Bone marrow (tissue), 2 donors: ENCODE results near the gene DCAF8L1.
"Not testable (repeated sequence)": the region's sequence is repeated elsewhere in the genome, so short reads cannot be mapped to it uniquely, and the experiment has no call there.

Experiments
- DNase-seq, 2 donors: peaks; one replicate each; lab custom pipeline; 2025; lab: John Stamatoyannopoulos, UW

The DCAF8L1 gene

GRCh38 chrX:27981349-27981748 lies at the start of gene DCAF8L1:
DCAF8L1 (minus strand) TSS chrX:27981449; CDS start chrX:27981334, 115 bp downstream.
- no peak for DNase-seq

- no peak for DNase-seq
These were observed 41.1 kb upstream of the DCAF8L1 start for GRCh38 chrX:28022371-28022770.

GRCh38 chrX:28016823-28017222 lies 35.6 kb upstream of the DCAF8L1 start:
- no peak for DNase-seq

- DNase-seq, result no peak
These were observed 34.7 kb upstream of the DCAF8L1 start for GRCh38 chrX:28015993-28016392.

- DNase-seq, result no peak
These were observed 29.6 kb upstream of the DCAF8L1 start for GRCh38 chrX:28010875-28011274.

- DNase-seq, result no peak
These were observed 17.4 kb upstream of the DCAF8L1 start for GRCh38 chrX:27998666-27999065.

- no peak for DNase-seq
These were observed 16.4 kb upstream of the DCAF8L1 start for GRCh38 chrX:27997622-27998021.

- no peak for DNase-seq
These were observed 14.9 kb upstream of the DCAF8L1 start for GRCh38 chrX:27996132-27996531.

- no peak for DNase-seq
These were observed 14.4 kb upstream of the DCAF8L1 start for GRCh38 chrX:27995611-27996010.

GRCh38 chrX:27987862-27988646 lies 6.8 kb upstream of the DCAF8L1 start:
- no peak for DNase-seq

GRCh38 chrX:27976934-27977333 lies 4.3 kb downstream of the DCAF8L1 start:
- not testable (repeated sequence) for DNase-seq

- no peak for DNase-seq
These were observed 5.0 kb downstream of the DCAF8L1 start for GRCh38 chrX:27976284-27976683.

GRCh38 chrX:27968878-27969277 lies 12.4 kb downstream of the DCAF8L1 start:
- DNase-seq, result no peak

GRCh38 chrX:27968352-27968751 lies 12.9 kb downstream of the DCAF8L1 start:
- no peak for DNase-seq

GRCh38 chrX:27966955-27967354 lies 14.3 kb downstream of the DCAF8L1 start:
- no peak for DNase-seq

GRCh38 chrX:27966492-27966891 lies 14.8 kb downstream of the DCAF8L1 start:
- DNase-seq, result no peak

GRCh38 chrX:27965348-27965747 lies 15.9 kb downstream of the DCAF8L1 start:
- DNase-seq, result not testable (repeated sequence)

- DNase-seq, result no peak
These were observed 16.8 kb downstream of the DCAF8L1 start for GRCh38 chrX:27964432-27964831.

- DNase-seq, result not testable (repeated sequence)
These were observed 20.8 kb downstream of the DCAF8L1 start for GRCh38 chrX:27960410-27960809.

GRCh38 chrX:27953171-27953570 lies 28.1 kb downstream of the DCAF8L1 start:
- no peak for DNase-seq

GRCh38 chrX:27933361-27933760 lies 47.9 kb downstream of the DCAF8L1 start:
- no peak for DNase-seq
